HUES6 (cell line): Measurements from ENCODE around the gene CFB.
"Not testable (repeated sequence)": the region's sequence is repeated elsewhere in the genome, so short reads cannot be mapped to it uniquely, and the experiment has no call there.

Source experiments
- H3K27ac ChIP-seq: 2 replicates; pipeline ENCODE4 v1.7.0; 2013; ENCODE audit warnings: low read depth, mild to moderate bottlenecking, low read length, inconsistent platforms
- H3K27me3 ChIP-seq: 2 replicates; pipeline ENCODE4 v1.6.1; 2013; ENCODE audit warnings: low read length; ENCODE audit not compliant: control insufficient read depth, insufficient read depth
- H3K36me3 ChIP-seq: 2 replicates; pipeline ENCODE4 v1.6.1; 2013; ENCODE audit warnings: low read length; ENCODE audit not compliant: control insufficient read depth, insufficient read depth
- H3K4me1 ChIP-seq: 2 replicates; pipeline ENCODE4 v1.6.1; 2013; ENCODE audit warnings: low read length; ENCODE audit not compliant: control insufficient read depth, insufficient read depth
- H3K4me3 ChIP-seq: 2 replicates; pipeline ENCODE4 v1.5.1; 2013; ENCODE audit warnings: low read depth, low read length
- H3K9ac ChIP-seq: one replicate; pipeline ENCODE4 v1.6.1; 2013; ENCODE audit warnings: mild to moderate bottlenecking, low read length
- H3K9me3 ChIP-seq: 2 replicates; pipeline ENCODE4 v1.6.1; 2013; ENCODE audit warnings: low read depth, low read length; ENCODE audit not compliant: control insufficient read depth, insufficient read depth

The CFB gene

DNA sequence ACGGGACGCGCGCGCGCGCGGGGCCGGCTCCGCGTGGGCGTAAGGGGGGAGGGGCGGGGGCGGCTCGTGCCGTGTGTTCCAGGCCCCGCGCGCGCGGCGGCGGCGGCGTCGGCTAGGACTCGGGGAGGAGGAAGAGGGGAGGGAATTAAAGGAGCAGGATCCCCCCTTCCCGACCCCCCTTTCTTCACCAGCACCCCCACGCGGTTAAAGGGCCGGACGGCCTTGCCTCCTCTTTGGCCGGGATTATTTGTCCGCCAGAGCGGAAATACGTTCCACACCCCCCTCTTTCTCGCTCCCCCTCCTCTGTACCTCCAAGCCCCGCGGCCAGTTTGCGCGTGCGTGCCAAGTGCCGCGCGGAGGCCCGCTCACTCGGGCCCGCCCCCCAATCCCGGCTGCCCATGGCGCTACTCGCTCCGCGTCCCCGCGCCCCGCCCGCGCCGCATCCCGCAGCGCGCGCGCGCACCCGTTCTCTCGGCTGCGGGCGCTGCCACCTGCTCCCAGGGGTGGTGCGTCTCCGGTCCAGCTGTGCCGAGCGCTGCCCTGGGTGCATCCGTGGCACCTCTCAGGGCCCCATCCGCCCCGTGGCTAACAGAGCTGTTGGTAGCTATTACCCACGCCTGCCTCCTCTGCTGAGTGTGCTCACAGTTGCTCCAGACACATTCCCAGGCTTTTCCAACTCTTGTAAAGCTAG lies 43.8 kb upstream of the CFB start, which contains the start of gene ZBTB12:
TSS of gene ZBTB12 (minus strand) at position 134 of the 691 bp plus-strand sequence. CDS start 781 bp downstream, outside the sequence.
- peaks cover 19% of the 10 kb centered on the region for H3K4me1 ChIP-seq
- no peak within 1 kb of the TSS for H3K27ac ChIP-seq
- peak within 1 kb of the TSS; percentile 43 for H3K9ac ChIP-seq
- no peaks in the 10 kb centered on the region for H3K27me3 ChIP-seq
- H3K9me3 ChIP-seq: no peaks in the 10 kb centered on the region
- H3K4me3 ChIP-seq: peak within 1 kb of the TSS; percentile 66
- no peaks in the 10 kb centered on the region for H3K36me3 ChIP-seq

- peaks cover 19% of the 10 kb centered on the region for H3K4me1 ChIP-seq
- H3K9me3 ChIP-seq: no peaks in the 10 kb centered on the region
- no peak overlapping the region for H3K27ac ChIP-seq
- H3K27me3 ChIP-seq: no peaks in the 10 kb centered on the region
- H3K36me3 ChIP-seq: no peaks in the 10 kb centered on the region
- H3K4me3 ChIP-seq: no peak overlapping the region
- H3K9ac ChIP-seq: no peak overlapping the region
These were observed 41.9 kb upstream of the CFB start for GRCh38 chr6:31903957-31904356.

DNA sequence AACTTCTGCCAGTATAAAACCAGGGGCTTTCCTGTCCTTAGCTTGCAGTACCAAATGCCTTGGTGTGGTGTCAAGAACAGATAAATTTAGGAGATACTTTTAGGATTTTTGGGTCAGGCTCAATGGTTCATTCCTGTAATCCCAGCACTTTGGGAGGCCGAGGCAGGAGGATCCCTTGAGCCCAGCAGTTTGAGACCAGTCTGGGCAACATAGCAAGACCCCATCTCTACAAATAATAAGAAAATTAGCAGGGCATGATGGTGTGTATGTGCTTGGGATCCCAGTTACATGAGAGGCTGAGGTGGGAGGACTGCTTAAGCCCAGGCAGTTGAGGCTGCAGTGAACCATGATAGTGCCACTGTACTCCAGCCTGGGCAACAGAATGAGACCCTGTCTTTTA lies 40.9 kb upstream of the CFB start:
- H3K27ac ChIP-seq: no peak overlapping the region
- H3K4me3 ChIP-seq: no peak overlapping the region
- no peaks in the 10 kb centered on the region for H3K27me3 ChIP-seq
- no peak overlapping the region for H3K9ac ChIP-seq
- H3K9me3 ChIP-seq: no peaks in the 10 kb centered on the region
- peaks cover 19% of the 10 kb centered on the region for H3K4me1 ChIP-seq
- no peaks in the 10 kb centered on the region for H3K36me3 ChIP-seq

DNA sequence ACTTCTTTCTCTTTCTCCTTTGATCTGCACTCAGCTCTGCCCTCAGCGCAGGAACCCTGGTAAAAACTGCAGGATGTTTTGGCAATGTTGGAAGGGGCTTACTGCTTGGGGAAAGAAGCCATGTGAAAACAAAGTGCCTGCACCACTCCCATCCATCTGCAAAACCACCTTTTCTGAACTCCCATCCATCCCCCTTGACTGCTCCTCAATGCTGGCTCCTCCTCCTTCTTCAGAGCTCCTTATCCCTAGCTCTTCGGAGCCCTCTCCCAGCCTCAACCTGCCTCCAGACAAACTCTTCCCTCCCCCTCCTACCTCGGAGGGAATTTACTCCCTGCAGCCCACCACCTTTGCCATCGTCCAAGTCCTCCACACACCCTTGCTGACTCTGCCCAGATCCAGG lies 39.8 kb upstream of the CFB start:
- no peaks in the 10 kb centered on the region for H3K36me3 ChIP-seq
- H3K4me1 ChIP-seq: peaks cover 15% of the 10 kb centered on the region
- H3K27ac ChIP-seq: no peak overlapping the region
- no peak overlapping the region for H3K9ac ChIP-seq
- H3K9me3 ChIP-seq: no peaks in the 10 kb centered on the region
- peak overlapping the region; percentile 17; the same call in 1 of the 2 replicates for H3K4me3 ChIP-seq
- H3K27me3 ChIP-seq: no peaks in the 10 kb centered on the region

DNA sequence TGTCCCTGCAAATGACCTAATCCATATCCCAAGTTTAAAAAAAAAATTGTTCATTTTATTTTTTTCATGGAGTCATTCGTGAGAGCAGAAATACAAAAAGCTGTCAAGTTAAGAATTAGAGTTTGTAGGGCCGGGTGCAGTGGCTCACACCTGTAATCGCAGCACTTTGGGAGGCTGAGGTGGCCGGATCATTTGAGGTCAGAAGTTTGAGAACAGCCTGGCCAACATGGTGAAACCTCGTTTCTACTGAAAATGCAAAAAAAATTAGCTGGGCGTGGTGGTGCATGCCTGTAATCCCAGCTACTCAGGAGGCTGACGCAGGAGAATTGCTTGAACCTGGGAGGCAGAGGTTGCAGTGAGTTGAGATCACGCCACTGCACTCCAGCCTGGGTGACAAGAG lies 39.2 kb upstream of the CFB start:
- H3K9me3 ChIP-seq, H3K9ac ChIP-seq, H3K36me3 ChIP-seq, H3K4me3 ChIP-seq, H3K27me3 ChIP-seq, H3K27ac ChIP-seq: not testable (repeated sequence)
- H3K4me1 ChIP-seq: peaks cover 14% of the 10 kb centered on the region

- no peak overlapping the region for H3K9ac ChIP-seq
- H3K4me1 ChIP-seq: peaks cover 14% of the 10 kb centered on the region
- no peaks in the 10 kb centered on the region for H3K9me3 ChIP-seq
- no peak overlapping the region for H3K27ac ChIP-seq
- H3K27me3 ChIP-seq: no peaks in the 10 kb centered on the region
- no peaks in the 10 kb centered on the region for H3K36me3 ChIP-seq
- no peak overlapping the region for H3K4me3 ChIP-seq
These were observed 38.6 kb upstream of the CFB start for GRCh38 chr6:31907158-31907813.

- not testable (repeated sequence) for H3K9ac ChIP-seq, H3K4me1 ChIP-seq, H3K36me3 ChIP-seq, H3K9me3 ChIP-seq, H3K27me3 ChIP-seq, H3K27ac ChIP-seq, H3K4me3 ChIP-seq
These were observed 37.6 kb upstream of the CFB start for GRCh38 chr6:31908255-31908654.

- H3K9me3 ChIP-seq: no peaks in the 10 kb centered on the region
- H3K4me3 ChIP-seq: no peak overlapping the region
- H3K27me3 ChIP-seq: no peaks in the 10 kb centered on the region
- H3K27ac ChIP-seq: no peak overlapping the region
- no peak overlapping the region for H3K9ac ChIP-seq
- H3K36me3 ChIP-seq: no peaks in the 10 kb centered on the region
- peaks cover 9% of the 10 kb centered on the region for H3K4me1 ChIP-seq
These were observed 37.1 kb upstream of the CFB start for GRCh38 chr6:31908791-31909190.

DNA sequence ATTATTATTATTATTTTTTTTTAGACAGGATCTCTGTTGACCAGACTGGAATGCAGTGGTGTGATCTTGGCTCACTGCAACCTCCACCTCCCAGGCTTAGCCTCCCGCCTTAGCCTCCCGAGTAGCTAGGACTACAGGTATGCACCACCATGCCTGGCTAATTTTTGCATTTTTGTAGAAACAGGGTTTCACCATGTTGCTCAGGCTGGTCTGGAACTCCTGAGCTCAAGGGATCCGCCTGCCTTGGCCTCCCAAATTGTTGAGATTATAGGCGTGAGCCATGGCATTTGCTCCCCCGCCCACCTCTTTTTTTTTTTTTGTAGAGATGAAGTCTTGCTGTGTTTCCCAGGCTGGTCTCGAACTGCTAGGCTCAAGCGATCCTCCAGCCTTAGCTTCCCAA lies 36.6 kb upstream of the CFB start:
- H3K27me3 ChIP-seq, H3K4me3 ChIP-seq, H3K27ac ChIP-seq, H3K36me3 ChIP-seq, H3K9me3 ChIP-seq, H3K9ac ChIP-seq, H3K4me1 ChIP-seq: not testable (repeated sequence)

GRCh38 chr6:31911826-31912585 lies 33.9 kb upstream of the CFB start:
- H3K27me3 ChIP-seq: no peaks in the 10 kb centered on the region
- H3K9me3 ChIP-seq: no peaks in the 10 kb centered on the region
- no peak overlapping the region for H3K27ac ChIP-seq
- no peaks in the 10 kb centered on the region for H3K4me1 ChIP-seq
- no peak overlapping the region for H3K9ac ChIP-seq
- H3K36me3 ChIP-seq: no peaks in the 10 kb centered on the region
- no peak overlapping the region for H3K4me3 ChIP-seq

GRCh38 chr6:31915351-31915750 lies 30.5 kb upstream of the CFB start:
- H3K9ac ChIP-seq: no peak overlapping the region
- no peaks in the 10 kb centered on the region for H3K36me3 ChIP-seq
- H3K4me1 ChIP-seq: no peaks in the 10 kb centered on the region
- no peaks in the 10 kb centered on the region for H3K9me3 ChIP-seq
- no peak overlapping the region for H3K4me3 ChIP-seq
- H3K27ac ChIP-seq: no peak overlapping the region
- no peaks in the 10 kb centered on the region for H3K27me3 ChIP-seq
